Calu3 (cell line): ENCODE results near the gene LRMDA. TPM values are rescaled to one million over a fixed set of nuclear protein-coding genes. Genes with fewer than 3 reads are reported as not detected.

ENCODE experiments used
- BruUV-seq: library from RNA; stranded (reverse); fragments of 400-500 nt; replicated peaks from 2 replicates; lab custom pipeline; 2021; lab: Mats Ljungman, UMichigan
- CTCF ChIA-PET: fragments of 300-600 bp; sonication (Branson Sonifier 250); formaldehyde crosslinking; loops from one replicate; lab custom pipeline; 2022; ENCODE audit warnings: antibody characterized with exemption; lab: Charles Lee
- DNase-seq: peaks from one replicate; pipeline ENCODE4 v3.0.0; 2022
- H3K27ac Mint-ChIP-seq: one replicate; pipeline ENCODE4 v1.8.0; 2022; ENCODE audit warnings: mixed read lengths; ENCODE audit not compliant: unreplicated experiment
- H3K27me3 Mint-ChIP-seq: one replicate; pipeline ENCODE4 v1.8.0; 2022; ENCODE audit warnings: mixed read lengths; ENCODE audit not compliant: unreplicated experiment
- H3K36me3 Mint-ChIP-seq: one replicate; pipeline ENCODE4 v1.8.0; 2022; ENCODE audit warnings: mild to moderate bottlenecking, moderate library complexity, mixed read lengths; ENCODE audit not compliant: insufficient read depth, unreplicated experiment
- H3K4me1 Mint-ChIP-seq: one replicate; pipeline ENCODE4 v1.8.0; 2022; ENCODE audit warnings: mild to moderate bottlenecking, low read depth, mixed read lengths; ENCODE audit not compliant: unreplicated experiment
- H3K4me3 Mint-ChIP-seq: one replicate; pipeline ENCODE4 v1.8.0; 2022; ENCODE audit warnings: mild to moderate bottlenecking, low read depth, moderate library complexity, mixed read lengths; ENCODE audit not compliant: unreplicated experiment
- H3K9me3 Mint-ChIP-seq: one replicate; pipeline ENCODE4 v1.8.0; 2022; ENCODE audit warnings: low read depth, mixed read lengths; ENCODE audit not compliant: unreplicated experiment
- intact Hi-C: fragments of 100-400 bp; cut with micrococcal nuclease; formaldehyde crosslinking; loops from one replicate; pipeline ENCODE4 v1.10.0; 2022; ENCODE audit not compliant: unreplicated experiment
- total RNA-seq: library from RNA; stranded (reverse); gene quantifications from 2 replicates; pipeline ENCODE4 v1.2.3, GENCODE V29; 2022
- TF ChIP-seq, protein P1 (sequence below): fragments of 200-600 bp; IDR thresholded peaks from one replicate; pipeline ENCODE4 v1.8.0; 2022; ENCODE audit warnings: antibody characterized with exemption; ENCODE audit not compliant: unreplicated experiment

The LRMDA gene
- total RNA-seq, 1 experiment from 2014 or later = 7.6 TPM

DNA sequence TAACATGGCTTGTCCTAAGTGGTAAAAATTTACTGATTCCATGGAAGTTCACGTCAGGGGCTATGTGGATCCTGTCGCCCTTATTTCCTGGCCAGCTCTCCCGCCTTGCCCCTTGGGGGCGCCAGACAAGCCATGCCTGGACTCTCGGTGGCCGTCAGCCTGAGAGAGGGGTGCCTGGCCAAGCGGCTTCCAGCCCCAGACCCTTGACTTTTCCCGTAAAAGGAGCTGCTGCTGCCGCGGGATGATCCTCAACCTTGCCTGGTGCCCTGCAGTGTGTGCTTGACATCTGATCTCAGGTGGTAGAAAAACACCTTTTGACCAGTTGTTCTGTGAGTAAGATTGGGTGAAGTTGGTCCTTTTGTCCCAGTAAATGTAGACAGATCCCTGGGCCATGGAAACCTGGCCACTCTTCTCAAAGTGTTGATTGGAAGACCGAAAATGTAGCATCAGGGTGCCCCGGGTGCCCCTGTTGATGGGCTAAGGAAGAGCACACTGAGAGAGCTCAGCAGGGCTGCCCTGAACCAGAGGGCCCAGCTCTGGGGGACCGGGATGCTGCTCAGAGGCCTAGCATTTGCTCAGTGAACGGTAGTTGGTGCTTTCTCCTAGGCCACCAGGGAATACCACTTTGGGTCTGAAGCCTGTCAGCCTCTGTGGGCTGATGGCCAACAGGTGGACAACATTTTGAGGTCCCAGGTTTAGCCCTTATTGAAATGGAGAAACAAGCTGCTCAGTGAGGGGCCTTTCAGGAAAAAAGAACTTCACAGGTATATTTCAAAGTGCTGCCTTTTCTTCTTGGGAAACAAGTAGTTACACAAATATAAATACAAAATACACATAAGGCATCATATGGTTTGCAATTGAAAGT lies 162.5 kb downstream of the LRMDA start:
- BruUV-seq = no TSS peak
- Mint-ChIP-seq H3K27ac (no peak overlapping the region), H3K4me1 (no peaks in the 10 kb centered on the region), H3K9me3 (no peaks in the 10 kb centered on the region), H3K27me3 (peaks cover 27% of the 10 kb centered on the region), H3K36me3 (no peaks in the 10 kb centered on the region), H3K4me3 (no peak overlapping the region)
- DNase-seq = no peak
- CTCF ChIA-PET = no interaction called here
- intact Hi-C loops = no loop called here
- TF ChIP-seq, protein P1, sequence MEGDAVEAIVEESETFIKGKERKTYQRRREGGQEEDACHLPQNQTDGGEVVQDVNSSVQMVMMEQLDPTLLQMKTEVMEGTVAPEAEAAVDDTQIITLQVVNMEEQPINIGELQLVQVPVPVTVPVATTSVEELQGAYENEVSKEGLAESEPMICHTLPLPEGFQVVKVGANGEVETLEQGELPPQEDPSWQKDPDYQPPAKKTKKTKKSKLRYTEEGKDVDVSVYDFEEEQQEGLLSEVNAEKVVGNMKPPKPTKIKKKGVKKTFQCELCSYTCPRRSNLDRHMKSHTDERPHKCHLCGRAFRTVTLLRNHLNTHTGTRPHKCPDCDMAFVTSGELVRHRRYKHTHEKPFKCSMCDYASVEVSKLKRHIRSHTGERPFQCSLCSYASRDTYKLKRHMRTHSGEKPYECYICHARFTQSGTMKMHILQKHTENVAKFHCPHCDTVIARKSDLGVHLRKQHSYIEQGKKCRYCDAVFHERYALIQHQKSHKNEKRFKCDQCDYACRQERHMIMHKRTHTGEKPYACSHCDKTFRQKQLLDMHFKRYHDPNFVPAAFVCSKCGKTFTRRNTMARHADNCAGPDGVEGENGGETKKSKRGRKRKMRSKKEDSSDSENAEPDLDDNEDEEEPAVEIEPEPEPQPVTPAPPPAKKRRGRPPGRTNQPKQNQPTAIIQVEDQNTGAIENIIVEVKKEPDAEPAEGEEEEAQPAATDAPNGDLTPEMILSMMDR = no peak

DNA sequence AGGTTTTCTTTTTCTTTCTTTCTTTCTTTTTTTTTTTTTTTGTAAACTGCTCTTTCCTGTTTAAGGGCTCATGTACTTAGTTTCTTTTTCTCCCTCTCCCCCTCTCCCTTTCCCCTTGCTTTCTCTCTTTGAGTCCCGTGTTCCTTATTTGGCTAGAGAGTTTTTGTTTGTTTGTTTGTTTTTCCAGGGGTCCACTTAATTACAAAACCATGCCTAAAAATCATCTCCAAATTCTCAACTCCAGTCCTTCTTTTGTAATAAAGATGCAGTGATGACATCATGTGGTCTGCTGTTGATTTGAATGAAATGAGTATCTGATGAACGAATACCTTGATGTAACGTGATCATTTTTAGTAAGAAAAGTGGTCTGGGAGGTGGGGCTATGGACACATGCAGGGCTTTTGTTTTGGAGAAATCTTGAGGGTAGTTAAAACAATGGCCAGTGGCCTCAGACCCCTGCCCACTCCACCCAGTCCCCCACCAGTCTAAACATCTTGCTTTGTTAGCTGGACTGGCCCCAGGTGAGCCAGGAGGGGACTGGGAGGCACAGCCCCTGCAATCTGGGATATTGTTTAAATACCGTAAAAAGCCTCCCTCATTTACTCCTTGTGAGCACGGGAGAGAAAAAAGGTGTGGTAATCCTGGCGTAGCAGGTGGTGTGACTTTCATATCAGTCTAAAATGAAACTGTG lies 165.7 kb downstream of the LRMDA start:
- H3K4me3 Mint-ChIP-seq = no peak overlapping the region
- no peaks in the 10 kb centered on the region for H3K36me3 Mint-ChIP-seq
- intact Hi-C loops = no loop called here
- no peak for DNase-seq
- no peaks in the 10 kb centered on the region for H3K4me1 Mint-ChIP-seq
- no peak overlapping the region for H3K27ac Mint-ChIP-seq
- no peaks in the 10 kb centered on the region for H3K9me3 Mint-ChIP-seq
- H3K27me3 Mint-ChIP-seq = peaks cover 59% of the 10 kb centered on the region
- CTCF ChIA-PET = no interaction called here
- TF ChIP-seq, protein P1 = no peak
- no TSS peak for BruUV-seq

DNA sequence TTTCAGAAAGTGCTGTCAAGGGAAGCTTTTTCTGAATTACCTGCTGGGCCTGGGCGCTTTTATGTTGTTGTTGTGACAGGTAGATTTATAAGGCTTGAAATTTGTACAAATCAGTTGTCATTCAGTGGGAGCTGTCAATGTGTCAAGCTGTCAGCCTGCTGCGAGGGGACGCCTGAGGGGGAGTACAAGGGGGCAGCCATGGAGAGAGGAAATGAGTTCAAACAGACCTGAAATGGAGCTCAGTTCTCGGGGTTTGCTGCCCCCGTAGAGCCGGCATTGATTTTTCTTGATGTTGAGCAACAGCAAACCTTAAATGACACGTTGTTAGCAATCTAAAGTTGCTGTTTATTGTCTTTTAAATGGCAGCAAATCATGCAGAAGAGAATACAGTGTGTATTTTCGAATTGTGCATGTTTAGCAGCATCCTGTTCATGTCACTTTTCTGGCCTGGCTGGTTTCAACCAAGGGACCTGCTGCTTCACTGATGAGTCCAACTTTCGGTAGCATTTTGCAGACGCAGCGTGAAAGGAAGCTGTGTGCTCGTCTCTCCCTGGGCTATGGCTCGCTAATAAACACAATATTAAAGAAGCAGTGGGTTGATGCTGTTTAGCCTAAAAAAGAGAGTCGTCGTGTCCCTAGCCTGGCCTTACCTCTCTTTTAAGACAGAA lies 166.5 kb downstream of the LRMDA start:
- no TSS peak for BruUV-seq
- no peak overlapping the region for H3K4me3 Mint-ChIP-seq
- CTCF ChIA-PET = no interaction called here

DNA sequence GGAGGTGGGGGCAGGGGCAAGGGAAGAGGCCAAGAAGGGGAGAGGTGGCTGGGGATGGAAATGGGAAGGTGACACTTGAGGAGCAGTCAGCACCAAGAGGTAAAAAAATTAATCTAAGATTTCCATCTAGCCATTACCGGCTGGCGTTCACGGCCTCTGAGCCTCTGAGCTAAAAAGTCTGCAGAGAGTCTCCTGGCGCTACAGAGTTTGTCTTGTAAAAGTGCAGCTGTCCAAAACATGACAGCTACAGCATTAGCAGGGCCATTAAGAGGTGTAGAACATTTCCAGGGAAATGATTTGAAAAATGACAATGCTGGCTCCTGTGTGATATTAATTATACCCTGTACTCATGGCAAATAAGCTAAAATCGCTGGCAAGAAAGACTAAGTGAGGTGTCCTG lies 167.6 kb downstream of the LRMDA start:
- H3K36me3 Mint-ChIP-seq = no peaks in the 10 kb centered on the region
- no peaks in the 10 kb centered on the region for H3K9me3 Mint-ChIP-seq
- no peak overlapping the region for H3K27ac Mint-ChIP-seq

More for the DNA sequence above, 166.5 kb downstream of the LRMDA start:
- intact Hi-C loops = no loop called here
- Mint-ChIP-seq H3K36me3 (no peaks in the 10 kb centered on the region), H3K9me3 (no peaks in the 10 kb centered on the region), H3K27me3 (peaks cover 63% of the 10 kb centered on the region), H3K27ac (no peak overlapping the region), H3K4me1 (no peaks in the 10 kb centered on the region)
- TF ChIP-seq, protein P1 = no peak
- DNase-seq = no peak

More for the DNA sequence above, 167.6 kb downstream of the LRMDA start:
- CTCF ChIA-PET = interaction anchor here (0.5 kb wide), 1 partner anchor 11 kb away, joined by 3 read pairs; no protein-coding TSS in a partner anchor
- Mint-ChIP-seq H3K4me1 (no peaks in the 10 kb centered on the region), H3K27me3 (peaks cover 66% of the 10 kb centered on the region), H3K4me3 (no peak overlapping the region)
- intact Hi-C loops = no loop called here
- BruUV-seq = no TSS peak
- DNase-seq = no peak
- TF ChIP-seq, protein P1 = no peak
